ENCODE results near the gene LAMB4. TPM values are rescaled to one million over a fixed set of nuclear protein-coding genes. Genes with fewer than 3 reads are reported as not detected.

Gene LAMB4
- total RNA-seq, 3 donors from 2014 or later: not detected

DNA sequence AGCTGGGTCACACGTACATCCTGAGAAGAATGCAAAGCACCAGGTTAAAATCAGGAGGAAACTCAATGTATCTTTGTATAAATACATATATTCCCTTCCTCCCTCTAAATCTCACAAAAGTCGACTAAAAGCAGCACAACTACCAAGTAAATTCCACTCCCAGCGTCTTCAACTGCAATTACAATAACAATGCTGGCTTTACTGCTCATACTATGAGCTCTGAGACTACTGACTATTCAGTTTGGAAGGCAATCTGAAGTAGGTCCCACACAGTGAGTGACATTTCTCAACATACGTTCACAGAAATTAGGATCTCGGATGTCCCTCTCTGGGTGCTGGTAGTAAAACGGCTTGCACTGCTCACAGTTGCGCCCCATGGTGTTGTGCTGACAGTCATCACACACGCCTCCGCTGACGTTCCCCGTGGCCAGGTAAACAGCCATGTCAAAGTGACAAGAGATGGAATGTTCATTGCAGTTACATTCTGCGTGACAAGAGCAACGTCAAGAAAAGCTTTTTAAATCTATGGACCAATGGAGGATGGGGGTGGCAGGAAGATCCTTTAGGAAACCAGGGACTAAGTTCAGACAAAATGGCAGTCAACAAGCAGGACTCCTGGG, 154.7 kb downstream of the LAMB4 start:
- Mint-ChIP-seq H3K9me3 (no peaks in the 10 kb centered on the region), H3K36me3 (ENCODE audit: insufficient read depth) (no peaks in the 10 kb centered on the region), H3K4me1 (ENCODE audit: low read depth) (no peaks in the 10 kb centered on the region), H3K27me3 (ENCODE audit: low read depth) (peaks cover 5% of the 10 kb centered on the region), H3K4me3 (no peak overlapping the region)
- ATAC-seq (no peak), DNase-seq (no peak)

DNA sequence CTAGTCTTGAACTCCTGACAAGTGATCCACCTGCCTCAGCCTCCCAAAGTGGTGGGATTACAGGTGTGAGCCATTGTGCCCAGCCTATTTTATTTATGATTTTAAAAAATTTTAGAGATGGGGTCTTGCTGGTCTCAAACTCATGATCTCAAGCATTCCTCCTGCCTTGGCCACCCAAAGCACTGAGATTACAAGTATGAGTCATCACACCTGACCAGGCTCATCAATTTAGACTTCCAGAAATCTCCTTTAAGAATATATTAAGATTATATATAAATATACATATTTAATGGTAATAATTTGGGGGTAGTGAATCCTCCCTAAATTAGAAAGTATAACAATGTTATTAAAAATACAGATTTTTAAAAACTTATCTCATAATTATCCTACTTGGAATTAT, 156.3 kb downstream of the LAMB4 start:
- H3K4me3 Mint-ChIP-seq: no peak overlapping the region
- H3K36me3 Mint-ChIP-seq (ENCODE audit: insufficient read depth): no peaks in the 10 kb centered on the region
- H3K27me3 Mint-ChIP-seq (ENCODE audit: low read depth): peaks cover 5% of the 10 kb centered on the region
- no peaks in the 10 kb centered on the region for H3K4me1 Mint-ChIP-seq (ENCODE audit: low read depth)
- no peak for DNase-seq
- H3K9me3 Mint-ChIP-seq: no peaks in the 10 kb centered on the region
- no peak for ATAC-seq

Other genes starting within 250 kb of the LAMB4 start
- 100 to 1,000 TPM; 100 to 105 (median 103) TPM for gene DLD, start 239.2 kb downstream of the LAMB4 start, total RNA-seq
- under 1 TPM; 0.26 to 0.46 (median 0.30) TPM for gene LAMB1, start 127.2 kb downstream of the LAMB4 start, total RNA-seq

Data from activated T-cell treated with anti-CD3 and anti-CD28 coated beads, Interleukin-2, amount 50 U/mL, for 4 hours (primary cell).